ENCODE measurements around the gene B3GNT2. TPM values are rescaled to one million over a fixed set of nuclear protein-coding genes. Genes with fewer than 3 reads are reported as not detected.
A peak's percentile ranks its signal among the peaks of the same experiment; 100 is the strongest.
"Not testable (repeated sequence)": the region's sequence is repeated elsewhere in the genome, so short reads cannot be mapped to it uniquely, and the experiment has no call there.

The B3GNT2 gene
- total RNA-seq, 1 donor from 2014 or later: 17.4 TPM

DNA sequence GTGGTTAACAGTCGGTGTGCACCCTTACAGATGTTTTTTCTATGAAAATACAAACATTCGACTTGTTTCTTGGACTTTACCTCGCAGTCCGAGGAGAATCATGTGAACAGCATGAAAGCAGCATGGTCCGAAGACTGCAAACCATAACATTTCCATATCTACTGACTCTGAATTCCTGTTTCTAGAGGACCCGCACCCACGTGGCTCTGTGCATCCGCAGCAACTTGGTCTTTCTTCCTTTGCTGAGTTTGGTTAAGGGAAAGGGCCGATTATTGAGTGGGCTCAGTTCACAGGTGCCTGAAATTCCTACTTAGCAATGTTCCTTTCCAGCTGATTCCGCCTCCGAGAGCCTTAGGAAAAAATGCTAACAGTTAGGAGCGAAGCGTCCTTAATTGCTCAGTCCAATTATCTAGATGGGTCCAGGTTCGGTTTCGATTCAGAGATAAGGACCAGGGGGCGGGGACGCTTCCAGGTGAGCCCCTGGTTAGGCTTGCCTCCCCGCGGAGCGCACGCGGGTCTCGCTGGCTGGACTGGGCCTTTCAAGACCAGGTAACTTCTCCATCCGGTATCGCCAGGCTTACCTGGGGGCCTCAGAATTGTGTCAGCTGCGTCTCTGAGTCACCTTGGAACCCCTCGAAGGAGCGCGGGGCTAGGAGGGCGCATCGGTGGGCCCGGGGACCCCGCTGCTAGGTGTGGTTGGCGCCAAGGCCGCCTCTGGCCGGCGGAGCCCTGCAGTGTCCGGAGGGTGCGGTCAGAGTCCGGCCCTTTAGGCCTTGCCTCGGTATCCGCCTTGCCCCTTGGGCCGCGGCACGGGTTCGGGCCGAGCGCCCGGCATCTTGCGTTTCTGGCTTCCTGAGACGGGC, 1.1 kb upstream of the B3GNT2 start:
- peak overlapping the region; percentile 74 for H3K4me3 Mint-ChIP-seq (ENCODE audit: low read depth)
- no peaks in the 10 kb centered on the region for H3K36me3 Mint-ChIP-seq (ENCODE audit: insufficient read depth)
- peaks cover 3% of the 10 kb centered on the region for H3K27me3 Mint-ChIP-seq
- no peak overlapping the region for H3K27ac Mint-ChIP-seq
- H3K4me1 Mint-ChIP-seq (ENCODE audit: low read depth): peaks cover 17% of the 10 kb centered on the region
- TF ChIP-seq, protein P1, sequence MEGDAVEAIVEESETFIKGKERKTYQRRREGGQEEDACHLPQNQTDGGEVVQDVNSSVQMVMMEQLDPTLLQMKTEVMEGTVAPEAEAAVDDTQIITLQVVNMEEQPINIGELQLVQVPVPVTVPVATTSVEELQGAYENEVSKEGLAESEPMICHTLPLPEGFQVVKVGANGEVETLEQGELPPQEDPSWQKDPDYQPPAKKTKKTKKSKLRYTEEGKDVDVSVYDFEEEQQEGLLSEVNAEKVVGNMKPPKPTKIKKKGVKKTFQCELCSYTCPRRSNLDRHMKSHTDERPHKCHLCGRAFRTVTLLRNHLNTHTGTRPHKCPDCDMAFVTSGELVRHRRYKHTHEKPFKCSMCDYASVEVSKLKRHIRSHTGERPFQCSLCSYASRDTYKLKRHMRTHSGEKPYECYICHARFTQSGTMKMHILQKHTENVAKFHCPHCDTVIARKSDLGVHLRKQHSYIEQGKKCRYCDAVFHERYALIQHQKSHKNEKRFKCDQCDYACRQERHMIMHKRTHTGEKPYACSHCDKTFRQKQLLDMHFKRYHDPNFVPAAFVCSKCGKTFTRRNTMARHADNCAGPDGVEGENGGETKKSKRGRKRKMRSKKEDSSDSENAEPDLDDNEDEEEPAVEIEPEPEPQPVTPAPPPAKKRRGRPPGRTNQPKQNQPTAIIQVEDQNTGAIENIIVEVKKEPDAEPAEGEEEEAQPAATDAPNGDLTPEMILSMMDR (IDR thresholded peaks at IDR 0.05; ENCODE audit: unreplicated experiment): no peak
- no peak for DNase-seq (ENCODE audit: low spot score, unreplicated experiment)
- H3K9me3 Mint-ChIP-seq (ENCODE audit: low read depth): no peaks in the 10 kb centered on the region

DNA sequence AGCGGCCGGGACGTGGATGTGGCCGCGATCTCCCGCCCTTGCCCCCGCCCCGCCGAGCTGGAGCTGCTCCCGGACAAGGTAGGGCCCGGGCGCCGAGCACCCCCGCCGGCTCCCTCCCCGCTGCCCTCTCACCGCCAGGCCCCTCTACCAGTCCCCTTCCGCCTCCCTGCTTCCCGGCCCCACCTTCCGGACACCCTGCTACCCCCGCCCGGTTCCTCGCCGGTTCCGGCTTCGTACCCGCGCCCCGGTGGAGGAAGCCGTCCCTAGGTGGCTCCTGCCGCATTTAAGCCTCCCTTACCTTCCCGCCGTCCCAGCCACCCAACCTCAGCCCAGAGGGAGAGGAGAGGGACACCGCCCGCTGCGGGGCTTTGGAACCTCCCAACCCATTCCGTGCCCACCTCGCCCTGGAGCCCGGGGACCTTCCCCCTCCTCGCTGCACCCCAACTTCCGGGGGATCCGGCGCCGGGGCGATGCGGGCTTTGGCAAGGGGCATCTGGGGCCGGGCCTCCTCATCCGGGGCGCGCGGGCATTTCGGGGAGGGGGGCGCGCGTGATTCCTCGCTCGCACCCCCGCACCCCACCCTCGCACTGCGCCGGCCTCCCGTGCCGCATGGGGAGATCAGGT, 475 bp downstream of the B3GNT2 start:
- H3K9me3 Mint-ChIP-seq (ENCODE audit: low read depth): no peaks in the 10 kb centered on the region
- DNase-seq (ENCODE audit: low spot score, unreplicated experiment): peak; percentile 49
- H3K36me3 Mint-ChIP-seq (ENCODE audit: insufficient read depth): no peaks in the 10 kb centered on the region
- H3K27me3 Mint-ChIP-seq: no peaks in the 10 kb centered on the region
- peak overlapping the region; percentile 86 for H3K4me3 Mint-ChIP-seq (ENCODE audit: low read depth)
- peaks cover 27% of the 10 kb centered on the region for H3K4me1 Mint-ChIP-seq (ENCODE audit: low read depth)
- H3K27ac Mint-ChIP-seq: peak overlapping the region; percentile 93
- TF ChIP-seq, protein P1 (IDR thresholded peaks at IDR 0.05; ENCODE audit: unreplicated experiment): no peak

DNA sequence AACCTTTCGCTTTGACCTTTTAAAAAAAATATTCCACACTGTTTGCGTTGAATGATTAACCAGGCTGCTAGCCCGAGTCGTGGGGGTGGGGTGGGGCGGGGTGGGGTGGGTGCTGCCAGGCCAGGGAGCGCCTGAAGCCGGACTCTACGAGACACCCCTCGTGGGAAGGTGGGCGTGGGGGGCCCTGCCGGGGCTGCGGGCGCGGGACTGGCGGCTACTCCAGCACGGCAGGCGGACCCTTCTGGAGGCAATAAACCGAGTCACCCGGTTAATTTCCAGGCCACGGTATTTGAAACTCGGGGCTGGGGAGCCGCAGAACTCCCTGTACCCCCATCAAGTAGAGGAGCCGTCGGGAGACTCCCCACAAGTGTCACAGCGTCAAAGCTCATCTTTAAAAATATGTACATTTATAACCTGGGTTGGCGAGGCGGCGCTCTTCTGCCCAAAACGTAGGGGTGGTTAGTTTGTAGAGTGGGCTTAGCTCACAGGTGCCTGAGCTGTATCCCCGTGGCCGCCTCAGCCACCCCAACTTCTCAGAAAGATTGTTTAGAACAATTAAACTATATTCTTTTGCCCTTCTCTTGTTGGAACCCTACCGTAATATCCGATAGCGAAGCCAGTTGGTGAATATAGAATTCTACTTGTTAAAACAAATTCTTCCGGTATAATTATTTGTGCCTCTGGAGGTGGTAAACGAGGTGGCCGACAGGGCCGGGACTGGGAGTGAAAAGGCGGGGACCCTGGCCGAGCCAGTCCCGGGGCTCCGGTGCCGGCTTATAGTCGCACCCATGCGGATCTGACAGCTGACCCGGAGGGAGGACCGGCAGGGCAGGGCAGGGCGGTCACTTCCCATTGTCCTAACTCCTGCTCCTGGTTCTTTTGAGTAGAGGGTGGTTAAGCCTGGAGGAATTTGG, 1.4 kb downstream of the B3GNT2 start:
- H3K36me3 Mint-ChIP-seq (ENCODE audit: insufficient read depth): no peaks in the 10 kb centered on the region
- peak; percentile 34 for DNase-seq (ENCODE audit: low spot score, unreplicated experiment)
- TF ChIP-seq, protein P1 (IDR thresholded peaks at IDR 0.05; ENCODE audit: unreplicated experiment): no peak
- H3K9me3 Mint-ChIP-seq (ENCODE audit: low read depth): no peaks in the 10 kb centered on the region
- peaks cover 31% of the 10 kb centered on the region for H3K4me1 Mint-ChIP-seq (ENCODE audit: low read depth)
- peak overlapping the region; percentile 73 for H3K27ac Mint-ChIP-seq
- peak overlapping the region; percentile 86 for H3K4me3 Mint-ChIP-seq (ENCODE audit: low read depth)
- H3K27me3 Mint-ChIP-seq: no peaks in the 10 kb centered on the region

DNA sequence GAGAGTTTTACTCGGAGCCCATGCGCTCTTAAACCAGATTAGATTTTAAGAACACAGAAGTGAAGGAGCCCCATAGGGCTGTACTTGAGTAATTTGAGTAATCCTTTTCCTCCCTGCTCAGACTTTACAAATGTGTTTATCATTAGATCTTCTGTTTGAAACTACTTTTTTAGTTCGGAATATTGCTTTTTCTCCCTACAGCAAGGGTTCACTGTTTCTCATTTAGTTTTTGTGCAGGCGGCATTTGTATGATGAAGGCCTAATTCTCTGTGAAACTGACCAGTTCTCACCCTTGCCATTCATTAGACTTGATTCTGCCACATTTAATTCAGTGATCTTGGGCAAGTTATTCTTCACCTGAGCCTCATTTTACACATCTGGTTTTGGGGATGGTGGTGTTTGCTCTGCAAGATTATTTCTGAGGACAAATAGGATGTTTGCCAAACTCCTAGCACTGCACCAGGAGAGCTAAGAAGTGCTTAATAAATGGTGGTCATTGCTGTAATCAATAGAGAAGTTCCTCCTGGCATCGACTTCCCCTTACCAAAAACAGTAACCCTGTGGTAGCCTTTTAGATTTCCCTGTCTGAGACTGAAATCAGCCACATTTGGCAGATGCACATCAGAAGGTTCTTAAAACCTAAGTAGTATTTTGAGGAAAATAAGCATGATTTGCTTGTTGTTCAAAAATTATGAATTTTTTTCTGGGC, 2.2 kb downstream of the B3GNT2 start:
- Mint-ChIP-seq H3K4me1 (ENCODE audit: low read depth) (peaks cover 33% of the 10 kb centered on the region), H3K27ac (peak overlapping the region; percentile 73), H3K27me3 (no peaks in the 10 kb centered on the region), H3K36me3 (ENCODE audit: insufficient read depth) (no peaks in the 10 kb centered on the region), H3K9me3 (ENCODE audit: low read depth) (no peaks in the 10 kb centered on the region), H3K4me3 (ENCODE audit: low read depth) (peak overlapping the region; percentile 86)
- TF ChIP-seq, protein P1 (IDR thresholded peaks at IDR 0.05; ENCODE audit: unreplicated experiment): no peak
- no peak for DNase-seq (ENCODE audit: low spot score, unreplicated experiment)

DNA sequence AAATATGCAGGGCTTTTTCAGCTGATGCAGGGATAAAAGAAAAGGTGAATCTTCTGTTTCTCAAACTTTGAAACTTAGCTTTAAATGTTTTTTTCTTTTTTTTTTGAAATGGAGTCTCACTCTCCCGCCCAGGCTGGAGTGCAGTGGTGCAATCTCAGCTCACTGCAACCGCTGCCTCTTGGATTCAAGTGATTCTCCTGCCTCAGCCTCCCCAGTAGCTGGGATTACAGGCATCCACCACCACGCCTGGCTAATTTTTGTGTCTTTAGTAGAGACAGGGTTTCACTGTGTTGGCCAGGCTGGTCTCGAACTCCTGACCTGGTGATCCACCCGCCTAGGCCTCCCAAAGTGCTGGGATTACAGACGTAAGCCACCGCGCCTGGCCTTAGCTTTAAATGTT, 2.9 kb downstream of the B3GNT2 start:
- not testable (repeated sequence) for H3K4me3 Mint-ChIP-seq (ENCODE audit: low read depth)

More for the DNA sequence above, 2.9 kb downstream of the B3GNT2 start:
- peaks cover 33% of the 10 kb centered on the region for H3K4me1 Mint-ChIP-seq (ENCODE audit: low read depth)
- H3K36me3 Mint-ChIP-seq (ENCODE audit: insufficient read depth); H3K27ac Mint-ChIP-seq; H3K27me3 Mint-ChIP-seq; H3K9me3 Mint-ChIP-seq (ENCODE audit: low read depth); DNase-seq (ENCODE audit: low spot score, unreplicated experiment): not testable (repeated sequence)

Data from progenitor cell of endocrine pancreas (in vitro differentiated cells).